NCI-H748 treated with DMSO at 0.1 percent for 48 hours (cell line): ENCODE measurements around the gene IFI6.
"Not testable (repeated sequence)": the region's sequence is repeated elsewhere in the genome, so short reads cannot be mapped to it uniquely, and the experiment has no call there.

Experiments
- DNase-seq: peaks from one replicate; lab custom pipeline; 2025; lab: John Stamatoyannopoulos, UW

Gene IFI6

GRCh38 chr1:27650171-27650538, 21.8 kb downstream of the IFI6 start:
- DNase-seq: no peak

GRCh38 chr1:27649306-27649635, 22.7 kb downstream of the IFI6 start:
- no peak for DNase-seq

- no peak for DNase-seq
Measured at GRCh38 chr1:27648602-27649305, 23.2 kb downstream of the IFI6 start.

- DNase-seq: no peak
Measured at GRCh38 chr1:27647328-27647727, 24.7 kb downstream of the IFI6 start.

GRCh38 chr1:27646676-27647075, 25.3 kb downstream of the IFI6 start:
- no peak for DNase-seq

GRCh38 chr1:27645071-27645415, 26.9 kb downstream of the IFI6 start:
- DNase-seq: no peak

- DNase-seq: no peak
Measured at GRCh38 chr1:27644369-27645070, 27.5 kb downstream of the IFI6 start.

GRCh38 chr1:27643600-27644368, 28.2 kb downstream of the IFI6 start:
- DNase-seq: no peak

- not testable (repeated sequence) for DNase-seq
Measured at GRCh38 chr1:27640514-27640913, 31.5 kb downstream of the IFI6 start.

GRCh38 chr1:27638805-27639204, 33.2 kb downstream of the IFI6 start:
- no peak for DNase-seq

GRCh38 chr1:27638047-27638734, 33.8 kb downstream of the IFI6 start:
- no peak for DNase-seq

- no peak for DNase-seq
Measured at GRCh38 chr1:27635396-27636142, 36.4 kb downstream of the IFI6 start.

- no peak for DNase-seq
Measured at GRCh38 chr1:27634985-27635367, 37.0 kb downstream of the IFI6 start, which contains the start of gene FGR. TSS of gene FGR (minus strand) at chr1:27635185. CDS start at chr1:27623916, 11,269 bp downstream.

GRCh38 chr1:27634177-27634984, 37.6 kb downstream of the IFI6 start:
- no peak for DNase-seq

GRCh38 chr1:27633640-27634176, 38.3 kb downstream of the IFI6 start:
- DNase-seq: no peak

- DNase-seq: no peak
Measured at GRCh38 chr1:27633298-27633610, 38.7 kb downstream of the IFI6 start.

- no peak for DNase-seq
Measured at GRCh38 chr1:27632387-27633297, 39.4 kb downstream of the IFI6 start.

- DNase-seq: no peak
Measured at GRCh38 chr1:27630859-27631491, 41.0 kb downstream of the IFI6 start.

GRCh38 chr1:27628712-27629111, 43.3 kb downstream of the IFI6 start:
- no peak for DNase-seq
